DND-41 (cell line): ENCODE results near the gene TRHDE.

Source experiments
- ATAC-seq: fragments of 200-7000 bp; cut with Tn5 transposase; 3 replicates; pipeline ENCODE4 v1.9.1; 2021; ENCODE audit warnings: low read depth; ENCODE audit not compliant: insufficient read depth
- DNase-seq: peaks from one replicate; pipeline ENCODE4 v3.0.0-alpha.2; 2020
- H2AFZ ChIP-seq: 2 replicates; pipeline ENCODE4 v1.6.0; 2012; ENCODE audit warnings: low read depth, low read length
- H3K27ac ChIP-seq: 2 replicates; pipeline ENCODE4 v1.5.1; 2012; ENCODE audit warnings: low read length, inconsistent platforms
- H3K27me3 ChIP-seq: fragments of 200-600 bp; sonication (generic); 2 replicates; pipeline ENCODE4 v1.6.0; 2012; ENCODE audit warnings: low read length, mild to moderate bottlenecking, inconsistent platforms; ENCODE audit not compliant: insufficient read depth, poor library complexity
- H3K36me3 ChIP-seq: 2 replicates; pipeline ENCODE4 v1.5.1; 2012; ENCODE audit warnings: low read length, inconsistent platforms; ENCODE audit not compliant: insufficient read depth
- H3K4me1 ChIP-seq: 2 replicates; pipeline ENCODE4 v1.5.1; 2012; ENCODE audit warnings: mild to moderate bottlenecking, low read length; ENCODE audit not compliant: insufficient read depth
- H3K4me2 ChIP-seq: 2 replicates; pipeline ENCODE4 v1.6.0; 2012; ENCODE audit warnings: mild to moderate bottlenecking, moderate library complexity, low read length, inconsistent platforms; ENCODE audit not compliant: insufficient read depth
- H3K4me3 ChIP-seq, 2 experiments: fragments of 200-600 bp in 1 of 2; shearing (Covaris generic) in 1 of 2; 2 replicates each; pipeline ENCODE4 v1.5.1; 2012 to 2016; ENCODE audit warnings: inconsistent platforms in 2 of 2, low read length in 2 of 2, mild to moderate bottlenecking in 2 of 2, low read depth in 1 of 2, moderate library complexity in 1 of 2
- H3K79me2 ChIP-seq: 2 replicates; pipeline ENCODE4 v1.6.0; 2012; ENCODE audit warnings: low read length, inconsistent platforms; ENCODE audit not compliant: insufficient read depth
- H3K9ac ChIP-seq: 2 replicates; pipeline ENCODE4 v1.6.0; 2012; ENCODE audit warnings: low read depth, mild to moderate bottlenecking, inconsistent platforms, low read length, moderate library complexity
- H3K9me3 ChIP-seq: 2 replicates; pipeline ENCODE4 v1.5.1; 2012; ENCODE audit warnings: low read length, moderate library complexity, mild to moderate bottlenecking, inconsistent platforms; ENCODE audit not compliant: insufficient read depth, severe bottlenecking
- H4K20me1 ChIP-seq: 2 replicates; pipeline ENCODE4 v1.6.0; 2012; ENCODE audit warnings: low read length; ENCODE audit not compliant: insufficient read depth
- EZH2 ChIP-seq: IDR thresholded peaks from 3 replicates; pipeline ENCODE4 v1.6.1; 2012; ENCODE audit warnings: borderline replicate concordance, low read depth, mild to moderate bottlenecking, moderate library complexity, low read length, inconsistent platforms; ENCODE audit not compliant: severe bottlenecking
- TF ChIP-seq, protein P1 (sequence below): IDR thresholded peaks from 2 replicates; pipeline ENCODE4 v1.5.1; 2012; ENCODE audit warnings: borderline replicate concordance, low read length, moderate library complexity, mild to moderate bottlenecking; ENCODE audit not compliant: poor library complexity, severe bottlenecking; ENCODE audit errors: extremely low read depth

TRHDE gene

DNA sequence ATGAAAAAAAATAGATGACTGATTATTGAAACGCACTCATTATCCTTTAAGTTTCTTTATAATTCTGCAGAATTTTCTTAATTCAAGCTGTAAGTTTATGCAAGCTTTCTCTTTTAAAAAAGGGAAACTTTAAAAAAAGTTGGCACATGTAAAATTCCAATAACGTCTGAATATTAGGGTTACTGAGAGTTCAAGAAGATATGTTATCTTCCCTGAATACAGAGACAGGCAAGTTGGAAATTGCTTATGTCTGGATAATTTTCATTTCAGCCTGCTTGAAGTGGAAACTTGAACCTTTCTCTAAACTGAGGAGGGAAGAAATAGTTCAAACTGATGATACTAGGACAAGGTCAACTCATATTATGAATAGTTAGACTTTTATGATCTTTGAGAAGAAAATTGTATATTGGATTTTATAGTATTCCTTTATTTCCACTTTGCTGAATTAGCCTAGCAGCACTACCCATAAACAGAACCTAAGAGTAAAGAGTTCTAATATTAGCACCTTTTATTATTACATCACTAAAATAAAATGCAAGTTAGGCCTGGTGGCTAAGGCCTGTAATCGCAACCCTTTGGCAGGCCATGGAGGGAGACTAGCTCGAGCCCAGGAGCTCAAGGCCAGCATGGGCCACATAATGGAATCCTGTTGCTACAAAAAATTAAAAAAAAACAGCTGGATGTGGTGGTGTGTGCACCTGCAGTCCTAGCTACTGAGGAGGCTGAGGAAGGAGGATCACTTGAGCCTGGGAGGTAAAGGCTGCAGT lies 288.0 kb downstream of the TRHDE start:
- Histone ChIP-seq H3K4me1 (no peaks in the 10 kb centered on the region), H3K36me3 (no peaks in the 10 kb centered on the region), H4K20me1 (no peaks in the 10 kb centered on the region), H3K4me3 (no peak overlapping the region), H3K27ac (no peak overlapping the region), H2AFZ (no peak overlapping the region), H3K27me3 (no peaks in the 10 kb centered on the region), H3K79me2 (no peaks in the 10 kb centered on the region), H3K9me3 (no peaks in the 10 kb centered on the region), H3K9ac (no peak overlapping the region), H3K4me2 (no peak overlapping the region)
- TF ChIP-seq, protein P1, sequence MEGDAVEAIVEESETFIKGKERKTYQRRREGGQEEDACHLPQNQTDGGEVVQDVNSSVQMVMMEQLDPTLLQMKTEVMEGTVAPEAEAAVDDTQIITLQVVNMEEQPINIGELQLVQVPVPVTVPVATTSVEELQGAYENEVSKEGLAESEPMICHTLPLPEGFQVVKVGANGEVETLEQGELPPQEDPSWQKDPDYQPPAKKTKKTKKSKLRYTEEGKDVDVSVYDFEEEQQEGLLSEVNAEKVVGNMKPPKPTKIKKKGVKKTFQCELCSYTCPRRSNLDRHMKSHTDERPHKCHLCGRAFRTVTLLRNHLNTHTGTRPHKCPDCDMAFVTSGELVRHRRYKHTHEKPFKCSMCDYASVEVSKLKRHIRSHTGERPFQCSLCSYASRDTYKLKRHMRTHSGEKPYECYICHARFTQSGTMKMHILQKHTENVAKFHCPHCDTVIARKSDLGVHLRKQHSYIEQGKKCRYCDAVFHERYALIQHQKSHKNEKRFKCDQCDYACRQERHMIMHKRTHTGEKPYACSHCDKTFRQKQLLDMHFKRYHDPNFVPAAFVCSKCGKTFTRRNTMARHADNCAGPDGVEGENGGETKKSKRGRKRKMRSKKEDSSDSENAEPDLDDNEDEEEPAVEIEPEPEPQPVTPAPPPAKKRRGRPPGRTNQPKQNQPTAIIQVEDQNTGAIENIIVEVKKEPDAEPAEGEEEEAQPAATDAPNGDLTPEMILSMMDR = no peak
- no peak for TF ChIP-seq EZH2
- DNase-seq (no peak), ATAC-seq (no peak)

DNA sequence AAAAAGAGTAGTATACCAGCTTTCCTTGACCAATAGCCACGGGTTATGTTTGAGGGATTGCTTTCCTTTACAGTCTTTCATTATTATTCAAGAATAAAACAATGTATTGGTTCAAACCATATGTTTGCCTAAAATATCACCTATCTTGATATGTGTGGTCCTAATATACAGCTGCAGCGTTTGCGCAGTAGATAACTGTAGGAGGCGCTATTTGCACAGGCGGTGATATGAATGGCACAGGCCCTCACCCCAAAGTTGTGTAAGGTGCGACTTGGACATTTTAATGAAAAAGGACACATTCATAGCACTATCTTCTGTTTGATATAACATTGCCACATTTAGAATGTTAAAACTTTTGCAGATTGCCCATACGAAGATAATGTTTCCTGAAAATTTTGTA lies 298.4 kb downstream of the TRHDE start:
- ATAC-seq (no peak), DNase-seq (no peak)
- Histone ChIP-seq H3K9ac (no peak overlapping the region), H4K20me1 (no peaks in the 10 kb centered on the region), H3K27ac (no peak overlapping the region), H3K79me2 (no peaks in the 10 kb centered on the region), H3K4me1 (no peaks in the 10 kb centered on the region), H3K27me3 (no peaks in the 10 kb centered on the region), H3K4me2 (no peak overlapping the region), H3K4me3 (no peak overlapping the region), H3K36me3 (no peaks in the 10 kb centered on the region), H3K9me3 (no peaks in the 10 kb centered on the region), H2AFZ (no peak overlapping the region)
- TF ChIP-seq, protein P1 = peak; percentile 25
- no peak for TF ChIP-seq EZH2

DNA sequence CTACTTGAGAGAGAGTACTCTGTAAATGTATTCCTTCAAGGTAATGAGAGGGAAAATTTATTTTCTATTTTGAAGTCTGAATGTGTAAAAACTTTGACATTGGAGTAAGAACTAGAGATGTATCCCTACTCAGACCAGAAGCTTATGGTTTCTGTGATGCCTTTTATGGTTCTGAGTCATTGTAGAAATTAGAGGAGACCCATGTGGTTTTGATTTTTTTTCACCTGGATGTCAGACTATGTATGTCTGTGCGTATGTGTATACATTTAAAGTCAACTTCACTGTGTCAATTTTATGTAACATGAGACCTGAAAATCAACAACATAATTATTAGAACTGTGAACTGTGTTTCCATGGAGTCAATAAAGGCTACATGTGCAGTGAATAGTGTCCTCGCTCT lies 302.0 kb downstream of the TRHDE start:
- H3K36me3 ChIP-seq = no peaks in the 10 kb centered on the region
- H3K79me2 ChIP-seq = no peaks in the 10 kb centered on the region
- no peak for TF ChIP-seq EZH2
- TF ChIP-seq, protein P1 = no peak
- ATAC-seq (no peak), DNase-seq (no peak)
- no peaks in the 10 kb centered on the region for H3K9me3 ChIP-seq
- no peaks in the 10 kb centered on the region for H3K27me3 ChIP-seq
- H3K9ac ChIP-seq = no peak overlapping the region
- no peaks in the 10 kb centered on the region for H4K20me1 ChIP-seq
- no peaks in the 10 kb centered on the region for H3K4me1 ChIP-seq
- H3K4me3 ChIP-seq = no peak overlapping the region
- H3K27ac ChIP-seq = no peak overlapping the region
- no peak overlapping the region for H3K4me2 ChIP-seq
- no peak overlapping the region for H2AFZ ChIP-seq

DNA sequence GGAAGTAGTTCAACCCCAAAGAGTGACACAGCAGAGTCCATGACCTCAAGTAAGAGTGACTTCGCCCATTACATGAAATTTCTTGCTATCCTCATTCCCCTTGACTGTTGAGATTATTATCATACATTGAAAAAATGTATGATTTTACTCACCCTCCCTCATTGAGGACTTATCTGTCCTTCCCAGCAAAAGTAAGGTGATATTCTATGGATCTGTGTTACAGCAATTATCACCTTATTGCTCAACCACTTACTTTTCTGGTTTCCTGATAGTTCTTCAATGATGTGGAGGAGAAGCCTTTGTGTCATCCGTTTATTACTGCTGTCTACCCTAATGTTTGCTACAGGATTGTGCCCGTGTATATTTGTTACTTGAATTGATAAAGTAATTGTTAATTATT lies 306.2 kb downstream of the TRHDE start:
- H3K9ac ChIP-seq = no peak overlapping the region
- ATAC-seq = no peak
- no peak for DNase-seq

More for the DNA sequence above, 306.2 kb downstream of the TRHDE start:
- Histone ChIP-seq H3K4me2 (no peak overlapping the region), H3K36me3 (no peaks in the 10 kb centered on the region), H3K4me3 (no peak overlapping the region), H3K27ac (no peak overlapping the region), H4K20me1 (no peaks in the 10 kb centered on the region), H3K79me2 (no peaks in the 10 kb centered on the region), H3K9me3 (no peaks in the 10 kb centered on the region), H3K27me3 (no peaks in the 10 kb centered on the region), H2AFZ (no peak overlapping the region), H3K4me1 (no peaks in the 10 kb centered on the region)
- no peak for TF ChIP-seq EZH2
- TF ChIP-seq, protein P1 = no peak
